Right renal cortex interstitium (tissue), 3 donors: ENCODE results near the gene DNM3. TPM values are rescaled to one million over a fixed set of nuclear protein-coding genes. Genes with fewer than 3 reads are reported as not detected.
A peak's percentile ranks its signal among the peaks of the same experiment; 100 is the strongest.
"Not testable (repeated sequence)": the region's sequence is repeated elsewhere in the genome, so short reads cannot be mapped to it uniquely, and the experiment has no call there.

Source experiments
- DNase-seq, 3 donors: peaks; one replicate each; pipeline ENCODE4 v3.0.0-alpha.2; 2013; ENCODE audit warnings: low read depth in 3 of 3, low spot score in 2 of 3
- polyA plus RNA-seq, 3 donors: library from polyadenylated mRNA; unstranded; fragments of 120-200 nt; gene quantifications; one replicate each; pipeline ENCODE4 v1.2.1, GENCODE V29; 2013; ENCODE audit not compliant: insufficient read length in 3 of 3

Gene DNM3
- polyA plus RNA-seq, 3 donors = 4.5 to 5.4 (median 5.4) TPM

- DNase-seq = no peak
These were observed 588.8 kb downstream of the DNM3 start for GRCh38 chr1:172430128-172430454.

- DNase-seq = no peak
These were observed 589.9 kb downstream of the DNM3 start for GRCh38 chr1:172431204-172431603.

DNA sequence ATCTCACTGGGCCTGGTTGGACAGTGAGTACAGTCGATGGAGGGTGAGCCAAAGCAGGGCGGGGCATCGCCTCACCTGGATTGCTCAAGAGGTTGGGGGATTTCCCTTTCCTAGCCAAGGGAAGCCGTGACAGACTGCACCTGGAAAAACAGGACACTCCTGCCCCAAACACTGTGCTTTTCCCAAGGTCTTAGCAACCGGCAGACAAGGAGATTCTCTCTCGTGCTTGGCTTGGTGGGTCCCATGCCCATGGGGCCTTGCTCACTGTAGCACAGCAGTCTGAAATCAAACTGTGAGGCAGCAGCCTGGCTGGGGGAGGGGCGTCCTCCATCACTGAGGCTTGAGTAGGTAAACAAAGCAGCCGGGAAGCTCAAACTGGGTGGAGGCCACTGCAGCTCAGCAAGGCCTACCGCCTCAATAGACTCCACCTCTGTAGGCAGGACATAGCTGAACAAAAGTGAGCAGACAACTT, 590.5 kb downstream of the DNM3 start:
- no peak for DNase-seq

DNA sequence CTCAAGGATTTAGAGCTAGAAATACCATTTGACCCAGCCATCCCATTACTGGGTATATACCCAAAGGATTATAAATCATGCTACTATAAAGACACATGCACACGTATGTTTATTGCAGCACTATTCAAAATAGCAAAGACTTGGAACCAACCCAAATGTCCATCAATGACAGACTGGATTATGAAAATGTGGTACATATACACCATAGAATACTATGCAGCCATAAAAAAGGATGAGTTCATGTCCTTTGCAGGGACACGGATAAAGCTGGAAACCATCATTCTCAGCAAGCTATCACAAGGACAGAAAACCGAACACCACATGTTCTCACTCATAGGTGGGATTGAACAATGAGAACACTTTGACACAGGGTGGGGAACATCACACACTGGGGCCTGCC, 595.9 kb downstream of the DNM3 start:
- DNase-seq = not testable (repeated sequence)

GRCh38 chr1:172442404-172442803, 601.1 kb downstream of the DNM3 start:
- no peak for DNase-seq

DNA sequence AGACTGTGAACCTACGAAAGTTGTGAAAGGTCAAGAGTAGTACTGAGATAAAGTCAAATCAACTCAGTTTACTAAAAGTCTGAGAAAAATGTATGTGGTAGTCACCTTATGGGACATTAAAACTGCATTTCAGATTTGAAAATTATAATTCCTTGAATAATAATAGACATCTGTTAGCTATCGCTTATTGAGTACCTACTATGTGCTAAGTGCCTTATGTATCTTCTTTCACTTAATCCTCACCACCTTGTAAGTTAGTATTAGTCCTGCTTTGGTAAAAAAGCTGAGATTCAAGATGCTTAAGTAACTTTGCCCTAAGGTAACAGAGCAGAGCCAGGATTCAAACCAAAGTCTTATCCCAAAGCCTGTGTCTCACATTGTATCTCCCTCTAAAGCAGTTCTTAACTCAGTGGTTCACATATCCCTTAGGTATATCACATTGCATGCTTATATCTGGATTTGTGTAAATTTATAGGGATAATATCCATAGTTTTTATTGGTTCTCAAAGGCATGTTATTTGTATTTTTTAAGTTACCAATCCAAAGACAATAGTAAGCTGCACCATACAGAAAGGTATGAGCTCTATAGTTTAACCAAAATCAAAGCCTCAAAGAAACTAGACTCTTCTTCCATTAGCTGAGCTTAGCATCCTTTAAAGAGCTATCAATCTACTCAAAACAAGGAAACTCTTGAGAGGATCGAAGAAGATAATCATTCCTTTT, 601.7 kb downstream of the DNM3 start:
- DNase-seq = no peak

GRCh38 chr1:172443666-172444453, 602.6 kb downstream of the DNM3 start, which contains the start of gene PIGC:
PIGC (minus strand) TSS chr1:172444069; CDS start chr1:172442622, 1,447 bp downstream.
- peak; percentile 60 to 75 (median 70) for DNase-seq

- DNase-seq = no peak
These were observed 605.2 kb downstream of the DNM3 start for GRCh38 chr1:172446547-172446946.

GRCh38 chr1:172447641-172448040, 606.3 kb downstream of the DNM3 start:
- no peak for DNase-seq

- no peak for DNase-seq
These were observed 607.8 kb downstream of the DNM3 start for GRCh38 chr1:172448995-172449584.

DNA sequence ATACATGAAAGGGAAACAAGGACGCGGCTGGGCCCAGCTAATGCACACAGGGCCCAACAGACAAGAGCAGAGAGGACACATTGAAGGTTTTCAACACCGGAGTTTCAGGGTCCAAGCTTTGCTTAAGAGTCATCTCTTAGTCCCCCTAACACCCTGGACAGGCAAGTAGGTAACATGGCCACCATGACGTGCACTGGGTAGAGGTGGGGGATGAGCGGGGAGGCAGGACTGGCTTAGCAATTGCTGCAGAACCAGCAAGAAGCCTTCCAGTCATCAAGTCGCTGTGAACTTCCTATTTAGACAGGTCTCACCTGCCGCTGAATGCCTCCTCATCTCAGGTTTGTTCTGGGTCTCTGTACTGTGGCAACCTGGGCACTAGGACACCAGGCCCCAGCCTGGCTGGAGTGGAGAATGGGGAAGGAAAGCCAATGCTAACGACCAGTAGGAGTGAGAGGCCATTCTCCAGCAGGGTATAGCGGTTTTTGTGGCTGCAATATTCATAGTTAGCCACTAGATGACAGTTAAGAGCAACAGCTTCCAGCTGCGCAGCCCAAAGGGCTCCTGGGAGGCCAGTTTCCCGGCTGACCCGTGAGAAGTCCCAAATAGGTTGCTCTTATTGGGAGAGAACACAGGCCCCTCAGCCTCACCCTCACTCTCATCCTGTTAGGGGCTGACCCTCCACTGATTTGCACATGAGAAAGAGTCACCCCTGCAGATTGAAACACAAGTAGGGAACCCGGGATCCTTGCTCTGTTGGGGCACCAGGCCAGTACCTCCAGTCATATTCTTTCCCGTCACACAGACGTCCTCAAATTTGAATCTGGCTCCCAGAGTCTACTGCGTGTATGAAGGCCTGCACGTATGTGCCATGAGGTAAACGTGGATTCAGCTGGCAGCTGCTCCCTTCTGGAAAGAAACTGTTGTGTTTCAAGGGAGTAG, 608.6 kb downstream of the DNM3 start:
- peak in 2 of 3 donors; percentile 31 to 32 for DNase-seq

DNA sequence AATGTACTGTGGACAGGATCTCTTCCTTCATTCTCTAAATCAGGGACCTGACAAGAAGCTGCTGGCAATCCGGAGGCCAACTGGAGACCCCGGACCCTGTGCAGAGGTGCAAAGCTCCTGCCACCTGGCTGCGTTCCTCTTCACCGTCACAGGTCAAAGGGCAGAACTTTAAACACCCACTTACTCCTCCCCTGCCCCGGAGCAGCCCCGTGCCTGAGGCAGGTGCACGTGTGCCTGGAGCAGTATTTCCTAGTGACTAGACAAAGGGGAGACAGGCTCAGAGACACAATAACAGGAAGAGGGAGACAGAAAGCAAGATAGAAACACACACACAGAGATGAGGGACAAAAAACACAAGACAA, 609.2 kb downstream of the DNM3 start:
- DNase-seq = no peak

DNA sequence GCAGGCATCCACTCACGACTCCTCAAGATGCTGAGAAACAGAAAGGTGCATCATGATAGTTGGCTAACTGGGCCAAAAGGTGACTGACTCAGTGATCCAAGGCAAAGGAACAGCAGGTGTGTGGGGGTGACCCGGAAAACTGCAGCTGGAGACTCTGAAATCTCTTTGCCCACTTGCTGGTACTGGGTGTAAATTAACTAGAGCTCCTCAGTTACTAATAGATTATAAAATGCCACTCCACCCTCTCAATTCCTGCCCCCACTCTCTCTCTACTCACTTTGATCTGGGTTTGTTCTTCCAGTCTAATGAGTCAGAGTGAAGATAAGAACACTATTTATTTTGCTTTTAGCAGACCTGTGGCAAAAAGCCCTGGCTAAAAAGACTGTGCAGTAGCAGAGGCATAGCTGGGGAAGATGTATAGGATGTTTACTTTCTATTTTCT, 609.7 kb downstream of the DNM3 start:
- no peak for DNase-seq

- no peak for DNase-seq
These were observed 611.3 kb downstream of the DNM3 start for GRCh38 chr1:172452536-172453152.

DNA sequence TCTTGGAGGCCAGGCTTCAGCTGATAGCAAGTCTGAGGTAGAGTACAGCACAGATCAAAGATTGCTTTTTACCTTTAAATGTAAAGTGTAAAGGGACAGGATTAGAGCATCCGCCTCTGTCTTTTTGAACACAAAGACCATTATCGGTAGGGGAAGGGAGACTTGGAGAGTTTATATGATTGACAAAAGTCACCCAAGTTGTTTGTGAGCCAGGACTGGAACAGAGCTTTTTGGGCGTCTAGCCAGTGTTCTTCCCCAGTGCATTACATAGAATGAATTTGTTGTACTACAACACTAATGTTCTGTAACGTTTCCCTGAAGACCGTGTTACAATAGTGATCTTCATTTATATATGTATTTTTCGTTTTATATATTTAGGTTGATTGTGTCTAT, 611.9 kb downstream of the DNM3 start:
- no peak for DNase-seq

GRCh38 chr1:172453607-172454006, 612.3 kb downstream of the DNM3 start:
- no peak for DNase-seq

DNA sequence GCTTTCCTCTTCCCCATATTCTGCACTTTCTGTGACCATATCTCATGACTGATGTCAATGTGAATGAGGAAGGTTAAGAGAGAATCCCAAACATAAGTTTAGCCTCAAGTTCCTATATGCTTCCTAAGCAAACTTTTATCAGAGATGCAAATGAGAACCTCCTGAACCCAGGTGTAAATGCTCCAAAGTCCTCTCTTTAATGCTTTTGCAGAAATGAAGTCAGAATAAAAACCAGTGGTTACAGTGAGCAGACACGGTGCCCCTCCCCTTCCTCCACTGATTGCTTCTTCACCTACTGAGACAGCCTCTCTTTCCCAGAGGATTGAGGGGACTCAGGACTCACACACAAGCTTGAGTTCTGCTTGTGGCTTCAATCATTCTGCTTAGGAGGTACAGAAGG, 614.2 kb downstream of the DNM3 start:
- DNase-seq = no peak

DNA sequence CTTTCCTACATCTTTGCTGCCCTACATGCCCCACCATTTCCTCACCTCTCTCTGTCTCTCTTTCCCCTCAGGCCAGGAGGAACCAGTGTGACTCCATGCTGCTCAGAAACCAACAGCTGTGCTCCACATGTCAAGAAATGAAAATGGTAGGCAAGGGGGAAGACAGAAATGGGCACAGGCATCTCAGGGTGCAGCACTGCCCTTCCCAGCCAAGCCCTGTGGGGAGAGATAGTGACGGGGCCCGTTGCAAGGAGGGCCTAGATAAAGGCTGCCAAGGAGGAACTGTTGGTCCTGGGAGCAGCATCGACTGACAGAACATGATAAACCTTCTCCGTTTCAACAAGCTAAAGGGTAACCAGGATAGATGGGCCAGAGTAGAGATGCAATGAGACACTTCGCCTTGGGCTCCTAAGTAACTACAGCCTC, 615.1 kb downstream of the DNM3 start:
- DNase-seq = no peak

DNA sequence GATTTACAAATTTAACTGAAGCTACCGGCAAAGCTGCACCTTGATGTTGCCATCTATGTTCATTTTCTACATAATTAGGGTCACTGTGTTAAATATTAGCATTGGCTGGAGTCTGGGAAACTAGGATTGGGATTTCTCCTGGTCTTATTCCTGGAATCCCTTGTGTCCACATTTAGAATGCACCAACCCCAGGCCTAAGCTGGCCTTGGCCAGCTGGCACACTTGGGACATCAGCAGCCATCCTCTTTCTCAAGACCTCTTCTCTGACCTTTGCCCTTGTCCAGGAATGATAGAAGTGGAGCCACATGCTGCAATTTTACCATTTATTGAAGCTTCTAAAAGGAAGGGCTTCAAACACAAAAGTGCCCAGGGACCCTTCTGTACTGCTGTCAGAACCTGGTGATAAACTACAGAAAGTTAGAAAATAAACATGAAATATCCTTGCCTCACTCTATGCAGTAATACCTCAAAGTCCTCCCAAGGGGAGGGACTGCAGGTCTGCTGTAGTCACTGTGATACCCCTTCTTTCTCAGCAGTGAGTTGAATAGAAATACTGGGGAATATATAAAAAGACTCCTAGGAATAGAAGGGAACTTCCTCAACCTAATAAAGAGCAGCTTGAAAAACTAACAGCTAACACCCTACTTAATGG, 616.3 kb downstream of the DNM3 start:
- no peak for DNase-seq

DNA sequence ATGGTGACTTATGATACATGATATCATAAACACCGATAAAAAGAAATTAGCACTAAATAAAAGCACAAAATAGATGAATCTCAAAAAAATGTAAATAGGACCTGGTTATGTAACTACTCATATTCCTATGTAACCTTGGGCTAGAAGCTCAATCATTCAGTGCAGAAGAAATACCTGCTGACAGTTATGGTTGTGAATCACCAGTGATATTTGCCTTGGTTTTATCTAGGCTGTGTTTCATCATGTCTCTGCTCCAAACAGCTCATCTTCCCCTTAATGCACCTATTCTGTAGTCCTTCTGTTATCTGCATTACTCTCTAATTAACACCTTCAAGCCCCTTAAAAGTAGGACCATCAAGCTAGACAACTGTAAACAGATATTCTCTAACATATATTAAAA, 618.9 kb downstream of the DNM3 start:
- no peak for DNase-seq
